ENCODE measurements around the gene AKT2. TPM values are rescaled to one million over a fixed set of nuclear protein-coding genes. Genes with fewer than 3 reads are reported as not detected.

The AKT2 gene
- polyA plus RNA-seq, 3 donors = 11.4 to 122 (median 16.3) TPM

- Histone ChIP-seq H3K27me3 (ENCODE audit: control insufficient read depth in 2 of 2, insufficient read depth in 2 of 2, low read length in 2 of 2) (no peaks in the 10 kb centered on the region), H3K4me1 (ENCODE audit: control insufficient read depth in 1 of 2, insufficient read depth in 2 of 2, low read length in 2 of 2) (no peaks in the 10 kb centered on the region), H4K20me1 (ENCODE audit: insufficient read depth, low read length) (peaks cover 28% of the 10 kb centered on the region), H3K9me3 (replicated peaks in 1 of 2; ENCODE audit: control insufficient read depth in 1 of 2, insufficient read depth in 1 of 2, low read length in 2 of 2) (no peaks in the 10 kb centered on the region), H3K9ac (ENCODE audit: insufficient read depth, low read length, poor library complexity, severe bottlenecking) (no peak overlapping the region), H3K36me3 (replicated peaks in 1 of 2; ENCODE audit: control insufficient read depth in 1 of 2, insufficient read depth in 2 of 2, low read length in 2 of 2) (peaks cover 61 to 84% of the 10 kb centered on the region in 2 donors), H3K4me3 (replicated peaks in 1 of 3; ENCODE audit: low read depth in 2 of 3, low read length in 3 of 3) (no peak overlapping the region), H2AFZ (ENCODE audit: insufficient read depth, low read depth, low read length, poor library complexity, severe bottlenecking) (no peak overlapping the region), H3K79me2 (ENCODE audit: insufficient read depth, low read length) (peaks cover 6% of the 10 kb centered on the region), H3K4me2 (replicated peaks; ENCODE audit: extremely low read depth, low read length, poor library complexity, severe bottlenecking) (no peak overlapping the region), H3K27ac (ENCODE audit: low read depth in 1 of 2, low read length in 2 of 2) (no peak overlapping the region)
- TF ChIP-seq, protein P1, sequence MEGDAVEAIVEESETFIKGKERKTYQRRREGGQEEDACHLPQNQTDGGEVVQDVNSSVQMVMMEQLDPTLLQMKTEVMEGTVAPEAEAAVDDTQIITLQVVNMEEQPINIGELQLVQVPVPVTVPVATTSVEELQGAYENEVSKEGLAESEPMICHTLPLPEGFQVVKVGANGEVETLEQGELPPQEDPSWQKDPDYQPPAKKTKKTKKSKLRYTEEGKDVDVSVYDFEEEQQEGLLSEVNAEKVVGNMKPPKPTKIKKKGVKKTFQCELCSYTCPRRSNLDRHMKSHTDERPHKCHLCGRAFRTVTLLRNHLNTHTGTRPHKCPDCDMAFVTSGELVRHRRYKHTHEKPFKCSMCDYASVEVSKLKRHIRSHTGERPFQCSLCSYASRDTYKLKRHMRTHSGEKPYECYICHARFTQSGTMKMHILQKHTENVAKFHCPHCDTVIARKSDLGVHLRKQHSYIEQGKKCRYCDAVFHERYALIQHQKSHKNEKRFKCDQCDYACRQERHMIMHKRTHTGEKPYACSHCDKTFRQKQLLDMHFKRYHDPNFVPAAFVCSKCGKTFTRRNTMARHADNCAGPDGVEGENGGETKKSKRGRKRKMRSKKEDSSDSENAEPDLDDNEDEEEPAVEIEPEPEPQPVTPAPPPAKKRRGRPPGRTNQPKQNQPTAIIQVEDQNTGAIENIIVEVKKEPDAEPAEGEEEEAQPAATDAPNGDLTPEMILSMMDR (IDR thresholded peaks at IDR 0.05) = no peak
- intact Hi-C loops (cut with micrococcal nuclease) = no loop called here
- DNase-seq = no peak
- no peak overlapping the region for H3K4me3 Mint-ChIP-seq
- H3K4me1 Mint-ChIP-seq = no peaks in the 10 kb centered on the region
- WGBS (ENCODE audit: insufficient coverage) = 93% methylated on average over 5 of the region's 12 CpGs
- no peaks in the 10 kb centered on the region for H3K27me3 Mint-ChIP-seq (ENCODE audit: low read depth in 3 of 3)
- H3K27ac Mint-ChIP-seq = no peak overlapping the region
- H3K36me3 Mint-ChIP-seq = peaks cover 57 to 87% of the 10 kb centered on the region in 2 donors
- no peaks in the 10 kb centered on the region for H3K9me3 Mint-ChIP-seq
Observed at GRCh38 chr19:40241125-40241808, 43.9 kb downstream of the AKT2 start.

- intact Hi-C loops (cut with micrococcal nuclease) = no loop called here
- Mint-ChIP-seq H3K4me1 (no peaks in the 10 kb centered on the region), H3K27me3 (ENCODE audit: low read depth in 3 of 3) (no peaks in the 10 kb centered on the region), H3K9me3 (no peaks in the 10 kb centered on the region), H3K4me3 (no peak overlapping the region), H3K36me3 (peaks cover 62 to 93% of the 10 kb centered on the region in 2 donors), H3K27ac (peak overlapping the region in 1 of 7 donors; percentile 55)
- Histone ChIP-seq H3K4me1 (ENCODE audit: control insufficient read depth in 1 of 2, insufficient read depth in 2 of 2, low read length in 2 of 2) (no peaks in the 10 kb centered on the region), H3K79me2 (ENCODE audit: insufficient read depth, low read length) (peaks cover 6% of the 10 kb centered on the region), H3K36me3 (replicated peaks in 1 of 2; ENCODE audit: control insufficient read depth in 1 of 2, insufficient read depth in 2 of 2, low read length in 2 of 2) (peaks cover 70 to 91% of the 10 kb centered on the region in 2 donors), H3K27ac (ENCODE audit: low read depth in 1 of 2, low read length in 2 of 2) (no peak overlapping the region), H3K4me2 (replicated peaks; ENCODE audit: extremely low read depth, low read length, poor library complexity, severe bottlenecking) (no peak overlapping the region), H4K20me1 (ENCODE audit: insufficient read depth, low read length) (peaks cover 20% of the 10 kb centered on the region), H3K9ac (ENCODE audit: insufficient read depth, low read length, poor library complexity, severe bottlenecking) (no peak overlapping the region), H3K27me3 (ENCODE audit: control insufficient read depth in 2 of 2, insufficient read depth in 2 of 2, low read length in 2 of 2) (no peaks in the 10 kb centered on the region), H3K4me3 (replicated peaks in 1 of 3; ENCODE audit: low read depth in 2 of 3, low read length in 3 of 3) (no peak overlapping the region), H2AFZ (ENCODE audit: insufficient read depth, low read depth, low read length, poor library complexity, severe bottlenecking) (no peak overlapping the region), H3K9me3 (replicated peaks in 1 of 2; ENCODE audit: control insufficient read depth in 1 of 2, insufficient read depth in 1 of 2, low read length in 2 of 2) (no peaks in the 10 kb centered on the region)
- 99% methylated on average over 6 of the region's 6 CpGs for WGBS (ENCODE audit: insufficient coverage)
- DNase-seq = no peak
- TF ChIP-seq, protein P1 (IDR thresholded peaks at IDR 0.05) = no peak
Observed at GRCh38 chr19:40240332-40240731, 44.8 kb downstream of the AKT2 start.
